K562 (cell line): ENCODE results near the gene EXOC4.

Experiments
- ATF2 ChIP-seq: sonication (generic); formaldehyde crosslinking; IDR thresholded peaks from 2 replicates; pipeline ENCODE4 v1.8.1; 2022; ENCODE audit warnings: missing genetic modification reagents
- BRCA1 ChIP-seq, 2 experiments: fragments of 450-650 bp in 1 of 2; sonication (generic) in 1 of 2; formaldehyde crosslinking in 1 of 2; IDR thresholded peaks; 2 replicates each; pipeline versions ENCODE4 v1.5.0 to v1.6.1; 2017 to 2020; ENCODE audit warnings: mild to moderate bottlenecking in 1 of 2, missing genetic modification reagents in 1 of 2
- CTCF ChIP-seq, 3 experiments: IDR thresholded peaks in 2 of 3; conservative IDR thresholded peaks in 1 of 3; 2 replicates each; pipeline ENCODE4 v1.5.1; 2011 to 2012; ENCODE audit warnings: low read length in 3 of 3, mild to moderate bottlenecking in 3 of 3, control low read depth in 2 of 3, improper control_type of control experiment in 1 of 3, inconsistent platforms in 1 of 3, low read depth in 1 of 3, mixed read lengths in 1 of 3, moderate library complexity in 1 of 3; ENCODE audit not compliant: insufficient read depth in 2 of 3
- E2F1 ChIP-seq: sonication (generic); formaldehyde crosslinking; IDR thresholded peaks from 2 replicates; pipeline ENCODE4 v1.8.1; 2023; ENCODE audit warnings: mild to moderate bottlenecking, missing genetic modification reagents, moderate library complexity
- EP300 ChIP-seq: IDR thresholded peaks from 2 replicates; pipeline ENCODE4 v1.6.1; 2012; ENCODE audit warnings: low read length, improper control_type of control experiment
- GABPB1 ChIP-seq: sonication (generic); formaldehyde crosslinking; IDR thresholded peaks from 2 replicates; pipeline ENCODE4 v1.8.0; 2022; ENCODE audit warnings: mild to moderate bottlenecking, missing genetic modification reagents
- KAT7 ChIP-seq: sonication (generic); formaldehyde crosslinking; IDR thresholded peaks from 2 replicates; pipeline ENCODE4 v1.8.0; 2022; ENCODE audit warnings: missing genetic modification reagents, mild to moderate bottlenecking, borderline replicate concordance
- KLF6 ChIP-seq: fragments of 250-450 bp; sonication (Bioruptor Pico); IDR thresholded peaks from 2 replicates; pipeline ENCODE4 v1.4.0; 2020; ENCODE audit warnings: mild to moderate bottlenecking, moderate library complexity, borderline replicate concordance
- RBM22 ChIP-seq: fragments of 200-400 bp; formaldehyde crosslinking; IDR thresholded peaks from 2 replicates; pipeline ENCODE4 v1.6.1; 2018; ENCODE audit warnings: low read length, low read depth; ENCODE audit not compliant: poor library complexity, severe bottlenecking
- SIN3A ChIP-seq, 2 experiments: fragments of 150-350 bp in 1 of 2; IDR thresholded peaks; 2 replicates each; pipeline ENCODE4 v1.6.1; 2011 to 2016; ENCODE audit warnings: borderline replicate concordance in 2 of 2, low read depth in 2 of 2, low read length in 2 of 2, mild to moderate bottlenecking in 2 of 2, moderate library complexity in 2 of 2; ENCODE audit not compliant: control insufficient read depth in 1 of 2
- SMC3 ChIP-seq: conservative IDR thresholded peaks from 2 replicates; pipeline ENCODE4 v1.6.1; 2011; ENCODE audit warnings: low read depth, low read length, improper control_type of control experiment; ENCODE audit not compliant: insufficient read depth
- STAG1 ChIP-seq: sonication (generic); formaldehyde crosslinking; IDR thresholded peaks from 2 replicates; pipeline ENCODE4 v1.5.0; 2020; ENCODE audit warnings: missing genetic modification reagents, borderline replicate concordance
- TSHZ1 ChIP-seq: fragments of 250-450 bp; sonication (Bioruptor Pico); IDR thresholded peaks from 2 replicates; pipeline ENCODE4 v1.4.0; 2020; ENCODE audit warnings: mild to moderate bottlenecking, moderate library complexity

GRCh38 chr7:133859231-133859630 lies 606.4 kb downstream of the EXOC4 start:
- no peak for TF ChIP-seq TSHZ1 (CRISPR knock-in tag)
- no peak for TF ChIP-seq GABPB1 (CRISPR knock-in tag)
- TF ChIP-seq KAT7 (CRISPR knock-in tag): no peak
- no peak for TF ChIP-seq EP300
- no peak for TF ChIP-seq SIN3A (IDR thresholded peaks at IDR 0.05; ENCODE audit: borderline replicate concordance in 2 of 2, control insufficient read depth in 1 of 2, low read depth in 2 of 2, low read length in 2 of 2)
- TF ChIP-seq KLF6 (CRISPR knock-in tag): no peak
- TF ChIP-seq ATF2 (CRISPR knock-in tag): no peak
- no peak for TF ChIP-seq STAG1 (CRISPR knock-in tag)
- no peak for TF ChIP-seq E2F1
- no peak for TF ChIP-seq BRCA1 (IDR thresholded peaks at IDR 0.05)
- TF ChIP-seq BRCA1 (CRISPR knock-in tag; IDR thresholded peaks at IDR 0.05): no peak
- no peak for TF ChIP-seq RBM22
- TF ChIP-seq CTCF (IDR thresholded peaks at IDR 0.05 in 2 of 3, conservative IDR thresholded peaks at IDR 0.05 in 1 of 3; ENCODE audit: insufficient read depth in 2 of 3, low read depth in 1 of 3, low read length in 3 of 3): no peak
- no peak for TF ChIP-seq SMC3
